OCI-LY1 (cell line): ENCODE results near the gene SERTAD2.

ENCODE experiments used
- H2AFZ ChIP-seq: fragments of 200-600 bp; sonication (generic), shearing (Covaris generic); 2 replicates; pipeline ENCODE4 v1.6.0; 2014; ENCODE audit warnings: antibody characterized with exemption, mild to moderate bottlenecking, low read length
- H3F3A ChIP-seq: fragments of 200-600 bp; sonication (generic), shearing (Covaris generic); 2 replicates; pipeline ENCODE4 v1.6.0; 2014; ENCODE audit warnings: mild to moderate bottlenecking, antibody characterized with exemption, low read length, moderate library complexity; ENCODE audit not compliant: insufficient read depth
- H3K27ac ChIP-seq: fragments of 200-600 bp; sonication (generic); 2 replicates; pipeline ENCODE4 v1.5.1; 2014; ENCODE audit warnings: low read length, mixed run types, mild to moderate bottlenecking, low read depth; ENCODE audit not compliant: poor library complexity, severe bottlenecking
- H3K27me3 ChIP-seq: fragments of 200-600 bp; sonication (generic); 2 replicates; pipeline ENCODE4 v1.6.0; 2014; ENCODE audit warnings: antibody characterized with exemption, mild to moderate bottlenecking, low read length, moderate library complexity; ENCODE audit not compliant: insufficient read depth
- H3K36me3 ChIP-seq: fragments of 200-600 bp; sonication (generic); 2 replicates; pipeline ENCODE4 v1.6.1; 2014; ENCODE audit warnings: mild to moderate bottlenecking, antibody characterized with exemption, low read length, moderate library complexity, mixed read lengths; ENCODE audit not compliant: insufficient read depth
- H3K4me1 ChIP-seq: fragments of 200-600 bp; sonication (generic); 2 replicates; pipeline ENCODE4 v1.5.1; 2014; ENCODE audit warnings: mild to moderate bottlenecking, low read length, moderate library complexity; ENCODE audit not compliant: insufficient read depth, severe bottlenecking
- H3K4me2 ChIP-seq: fragments of 200-600 bp; sonication (generic), shearing (Covaris generic); 2 replicates; pipeline ENCODE4 v1.6.1; 2014; ENCODE audit warnings: low read length
- H3K4me3 ChIP-seq: fragments of 200-600 bp; sonication (generic); 2 replicates; pipeline ENCODE4 v1.5.1; 2014; ENCODE audit warnings: low read length, low read depth, mild to moderate bottlenecking, mixed read lengths; ENCODE audit not compliant: poor library complexity, severe bottlenecking
- H3K79me2 ChIP-seq: fragments of 200-600 bp; shearing (Covaris generic); 2 replicates; pipeline ENCODE4 v1.6.1; 2016; ENCODE audit warnings: mixed run types, low read length, mixed read lengths; ENCODE audit not compliant: insufficient read depth
- H3K9ac ChIP-seq: fragments of 200-600 bp; sonication (generic), shearing (Covaris generic); 2 replicates; pipeline ENCODE4 v1.6.1; 2014; ENCODE audit warnings: mild to moderate bottlenecking, low read length, mixed read lengths
- H3K9me2 ChIP-seq: fragments of 200-600 bp; sonication (generic), shearing (Covaris generic); 2 replicates; pipeline ENCODE4 v1.6.1; 2014; ENCODE audit warnings: low read depth, mild to moderate bottlenecking, low read length, mixed read lengths
- H3K9me3 ChIP-seq: fragments of 200-600 bp; shearing (Covaris generic); 2 replicates; pipeline ENCODE4 v1.6.1; 2014; ENCODE audit warnings: low read length, mixed read lengths
- H4K20me1 ChIP-seq: fragments of 200-600 bp; sonication (generic), shearing (Covaris generic); 2 replicates; pipeline ENCODE4 v1.6.0; 2016; ENCODE audit warnings: mild to moderate bottlenecking, low read length; ENCODE audit not compliant: insufficient read depth
- CTCF ChIP-seq: fragments of 200-600 bp; sonication (generic), shearing (Covaris generic); IDR thresholded peaks from 2 replicates; pipeline ENCODE4 v1.5.1; 2017; ENCODE audit warnings: mild to moderate bottlenecking, antibody characterized with exemption, low read length, moderate library complexity, mixed read lengths
- EZH2 ChIP-seq: fragments of 200-600 bp; sonication (generic), shearing (Covaris generic); IDR thresholded peaks from 2 replicates; pipeline ENCODE4 v1.8.0; 2017; ENCODE audit warnings: borderline replicate concordance, mixed run types, mild to moderate bottlenecking, antibody characterized with exemption, low read length, moderate library complexity, mixed read lengths

Gene SERTAD2

GRCh38 chr2:64629875-64630274, 23.8 kb downstream of the SERTAD2 start:
- Histone ChIP-seq H2AFZ (no peak overlapping the region), H4K20me1 (no peaks in the 10 kb centered on the region), H3K9me3 (no peaks in the 10 kb centered on the region), H3F3A (peaks cover 3% of the 10 kb centered on the region; the same call in 1 of the 2 replicates), H3K36me3 (peaks cover 45% of the 10 kb centered on the region), H3K79me2 (no peaks in the 10 kb centered on the region), H3K4me3 (no peak overlapping the region), H3K9me2 (no peaks in the 10 kb centered on the region), H3K27ac (no peak overlapping the region), H3K27me3 (no peaks in the 10 kb centered on the region), H3K4me2 (no peak overlapping the region), H3K9ac (no peak overlapping the region), H3K4me1 (peaks cover 15% of the 10 kb centered on the region)
- TF ChIP-seq EZH2 (no peak), CTCF (no peak)

- H2AFZ ChIP-seq, result no peak overlapping the region
- H3K27me3 ChIP-seq, result no peaks in the 10 kb centered on the region
- H3K79me2 ChIP-seq, result no peaks in the 10 kb centered on the region
- no peaks in the 10 kb centered on the region for H3K9me2 ChIP-seq
- no peaks in the 10 kb centered on the region for H4K20me1 ChIP-seq
- no peak overlapping the region for H3K4me3 ChIP-seq
- peaks cover 15% of the 10 kb centered on the region for H3K4me1 ChIP-seq
- H3K36me3 ChIP-seq, result peaks cover 39% of the 10 kb centered on the region
- H3K9ac ChIP-seq, result no peak overlapping the region
- no peak overlapping the region for H3K4me2 ChIP-seq
- H3K9me3 ChIP-seq, result no peaks in the 10 kb centered on the region
- no peak overlapping the region for H3K27ac ChIP-seq
- TF ChIP-seq CTCF, result no peak
- H3F3A ChIP-seq, result peaks cover 3% of the 10 kb centered on the region; the same call in 1 of the 2 replicates
These were observed 24.4 kb downstream of the SERTAD2 start for GRCh38 chr2:64629329-64629781.

GRCh38 chr2:64627860-64628841, 25.6 kb downstream of the SERTAD2 start:
- H3K9me2 ChIP-seq, result no peaks in the 10 kb centered on the region
- peaks cover 28% of the 10 kb centered on the region for H3K36me3 ChIP-seq
- no peak overlapping the region for H2AFZ ChIP-seq
- H3K4me3 ChIP-seq, result no peak overlapping the region
- H3K27me3 ChIP-seq, result no peaks in the 10 kb centered on the region
- peaks cover 15% of the 10 kb centered on the region for H3K4me1 ChIP-seq
- no peaks in the 10 kb centered on the region for H3K9me3 ChIP-seq
- TF ChIP-seq EZH2 (no peak), CTCF (no peak)
- H3K9ac ChIP-seq, result no peak overlapping the region
- no peaks in the 10 kb centered on the region for H3K79me2 ChIP-seq
- H4K20me1 ChIP-seq, result no peaks in the 10 kb centered on the region
- peaks cover 3% of the 10 kb centered on the region; the same call in 1 of the 2 replicates for H3F3A ChIP-seq
- no peak overlapping the region for H3K4me2 ChIP-seq
- no peak overlapping the region for H3K27ac ChIP-seq
